CD4-positive, alpha-beta T cell treated with Interleukin-6 at 100 ng/mL for 8 hours (primary cell): Measurements from ENCODE around the gene FUZ.

Experiments used
- DNase-seq: peaks from one replicate; pipeline ENCODE4 v3.0.0-alpha.2; 2020; ENCODE audit warnings: mixed read lengths, low spot score

FUZ gene, protein sequence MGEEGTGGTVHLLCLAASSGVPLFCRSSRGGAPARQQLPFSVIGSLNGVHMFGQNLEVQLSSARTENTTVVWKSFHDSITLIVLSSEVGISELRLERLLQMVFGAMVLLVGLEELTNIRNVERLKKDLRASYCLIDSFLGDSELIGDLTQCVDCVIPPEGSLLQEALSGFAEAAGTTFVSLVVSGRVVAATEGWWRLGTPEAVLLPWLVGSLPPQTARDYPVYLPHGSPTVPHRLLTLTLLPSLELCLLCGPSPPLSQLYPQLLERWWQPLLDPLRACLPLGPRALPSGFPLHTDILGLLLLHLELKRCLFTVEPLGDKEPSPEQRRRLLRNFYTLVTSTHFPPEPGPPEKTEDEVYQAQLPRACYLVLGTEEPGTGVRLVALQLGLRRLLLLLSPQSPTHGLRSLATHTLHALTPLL

DNA sequence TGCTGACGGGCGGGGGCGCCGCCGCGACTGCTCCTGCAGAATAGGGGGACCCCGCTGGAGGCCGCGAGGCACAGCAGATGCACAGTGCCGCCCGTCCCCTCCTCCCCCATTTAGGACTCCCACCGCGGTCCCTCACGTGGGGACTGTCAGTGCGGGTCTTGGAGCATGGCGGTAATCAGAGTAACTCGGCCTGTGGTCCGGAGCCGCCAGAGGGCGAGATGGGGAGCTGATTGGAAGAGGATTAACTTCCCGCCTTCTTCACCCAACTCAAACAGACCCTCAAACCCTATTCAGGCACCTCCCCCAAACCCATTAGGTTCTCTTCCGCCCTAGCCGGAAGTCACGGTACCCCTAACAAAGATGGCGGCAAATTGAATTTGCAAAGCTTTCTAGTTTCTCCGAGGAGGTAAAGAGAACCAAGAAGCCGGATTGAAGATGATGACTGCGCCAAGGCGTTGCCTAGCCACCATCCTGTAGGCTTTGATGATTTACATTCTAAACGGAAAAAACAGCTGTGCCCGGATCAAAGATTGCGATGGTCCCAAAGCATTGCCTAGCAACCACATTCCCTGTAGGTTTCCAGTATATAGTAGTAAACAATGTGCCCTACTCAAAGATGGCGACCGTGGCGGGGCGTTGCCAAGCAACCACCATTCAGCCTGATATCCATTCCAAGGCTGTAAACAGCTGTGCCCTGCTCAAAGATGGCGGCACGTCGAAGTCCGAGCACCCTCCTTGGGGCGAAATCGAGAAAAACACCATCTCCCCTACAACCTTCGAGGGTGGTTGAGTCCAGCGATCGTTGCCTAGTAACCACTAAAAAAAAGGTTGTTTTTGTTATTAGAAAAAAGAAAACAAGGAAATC, at the start of gene FUZ:
Gene FUZ, minus strand, starts transcription at position 296 of the 865 bp plus-strand sequence. Its CDS starts 186 bp downstream, at position 110.
- DNase-seq, result peak; percentile 95

DNA sequence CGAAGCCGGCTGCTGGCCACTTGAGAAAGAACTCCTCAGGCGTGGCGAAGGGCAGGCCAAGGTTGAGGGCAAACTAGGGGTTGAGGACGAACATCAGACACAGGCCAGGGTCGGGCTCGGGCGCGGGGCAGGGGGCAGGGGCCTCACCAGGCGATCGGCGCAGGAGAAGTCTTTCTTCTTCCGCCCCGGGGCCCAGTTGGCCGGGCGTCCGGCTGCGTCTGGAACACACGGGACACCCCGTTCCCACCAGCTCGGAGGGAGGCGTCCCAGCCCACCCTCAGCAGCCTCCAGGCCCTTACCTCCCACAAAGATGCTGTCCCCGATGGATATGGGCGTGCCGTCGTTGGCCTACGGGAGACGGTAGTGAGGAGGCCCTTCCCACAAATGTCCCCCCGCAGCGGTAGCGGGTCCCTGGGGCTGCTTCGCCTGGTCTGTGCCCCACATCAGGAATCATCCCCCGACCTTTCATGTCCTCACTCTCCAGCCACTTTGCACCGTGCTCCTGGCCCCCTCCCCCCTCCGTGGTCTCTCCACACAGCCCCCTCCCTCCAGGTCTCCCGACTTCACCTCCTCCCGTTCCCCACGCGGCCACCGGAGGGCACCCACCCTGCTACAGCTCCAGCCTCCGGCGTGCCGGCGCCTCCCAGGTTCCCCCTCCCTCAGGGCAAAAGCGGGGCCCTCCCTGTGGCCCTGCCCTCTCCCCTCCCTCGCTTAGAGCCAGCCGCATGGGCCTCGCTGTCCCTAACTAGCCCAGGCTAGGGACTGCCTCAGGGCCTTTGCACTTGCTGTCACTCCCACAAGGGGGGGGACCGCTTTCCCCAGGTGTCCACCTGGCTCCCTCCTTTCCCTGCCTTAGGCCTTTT, 49.5 kb upstream of the FUZ start:
- no peak for DNase-seq

- no peak for DNase-seq
Measured at GRCh38 chr19:49861541-49862378, 48.7 kb upstream of the FUZ start.

- DNase-seq, result no peak
Measured at GRCh38 chr19:49861107-49861506, 48.0 kb upstream of the FUZ start.

GRCh38 chr19:49860336-49861102, 47.4 kb upstream of the FUZ start:
- no peak for DNase-seq

GRCh38 chr19:49859682-49860335, 46.7 kb upstream of the FUZ start:
- no peak for DNase-seq

DNA sequence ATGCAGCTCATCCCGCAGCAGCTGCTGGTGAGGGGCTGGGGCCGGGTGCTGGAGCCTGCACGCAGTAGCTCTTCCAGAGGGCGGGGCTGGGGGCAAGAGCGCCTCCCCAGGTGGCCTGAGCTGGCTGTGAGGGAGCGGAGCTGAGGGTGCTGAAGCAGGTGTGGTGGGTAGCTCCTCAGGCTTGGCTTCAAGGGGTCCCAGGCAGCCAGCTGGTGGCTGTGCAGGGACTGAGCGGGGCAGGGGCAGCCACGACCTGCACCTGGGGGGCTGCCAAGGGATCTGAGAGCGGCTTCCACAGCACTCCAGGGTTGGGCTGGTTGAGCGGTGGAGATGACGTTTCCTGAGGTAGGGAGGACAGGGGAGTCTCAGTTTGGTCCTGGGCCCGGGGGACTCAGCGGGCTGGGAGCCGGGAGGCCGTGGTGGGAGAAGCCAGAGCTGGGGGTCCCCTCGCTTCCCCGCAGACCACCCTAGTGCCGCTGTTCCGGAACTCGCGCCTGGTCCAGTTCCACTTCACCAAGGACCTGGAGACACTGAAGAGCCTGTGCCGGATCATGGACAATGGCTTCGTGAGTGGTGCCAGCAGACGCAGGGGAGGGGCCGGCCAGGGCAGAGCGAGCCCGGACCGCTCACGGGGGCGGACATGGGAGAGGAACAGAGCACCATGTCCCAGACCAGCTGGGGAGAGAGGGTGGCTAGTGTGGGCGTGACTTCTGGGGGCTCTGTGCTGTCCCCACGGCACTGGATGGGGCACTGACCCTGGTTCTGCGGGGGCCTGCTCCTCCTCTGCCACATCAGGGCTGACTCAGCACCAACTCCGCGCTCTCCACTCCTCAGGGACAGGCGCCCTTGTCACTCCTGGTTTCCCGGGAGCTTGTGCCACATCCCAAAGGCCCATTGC, 45.2 kb upstream of the FUZ start:
- no peak for DNase-seq

GRCh38 chr19:49857838-49858087, 44.7 kb upstream of the FUZ start:
- no peak for DNase-seq

GRCh38 chr19:49857061-49857837, 44.2 kb upstream of the FUZ start:
- no peak for DNase-seq

GRCh38 chr19:49856574-49857021, 43.5 kb upstream of the FUZ start:
- DNase-seq, result no peak

- no peak for DNase-seq
Measured at GRCh38 chr19:49855676-49856573, 42.8 kb upstream of the FUZ start.

- DNase-seq, result no peak
Measured at GRCh38 chr19:49855277-49855675, 42.2 kb upstream of the FUZ start.

DNA sequence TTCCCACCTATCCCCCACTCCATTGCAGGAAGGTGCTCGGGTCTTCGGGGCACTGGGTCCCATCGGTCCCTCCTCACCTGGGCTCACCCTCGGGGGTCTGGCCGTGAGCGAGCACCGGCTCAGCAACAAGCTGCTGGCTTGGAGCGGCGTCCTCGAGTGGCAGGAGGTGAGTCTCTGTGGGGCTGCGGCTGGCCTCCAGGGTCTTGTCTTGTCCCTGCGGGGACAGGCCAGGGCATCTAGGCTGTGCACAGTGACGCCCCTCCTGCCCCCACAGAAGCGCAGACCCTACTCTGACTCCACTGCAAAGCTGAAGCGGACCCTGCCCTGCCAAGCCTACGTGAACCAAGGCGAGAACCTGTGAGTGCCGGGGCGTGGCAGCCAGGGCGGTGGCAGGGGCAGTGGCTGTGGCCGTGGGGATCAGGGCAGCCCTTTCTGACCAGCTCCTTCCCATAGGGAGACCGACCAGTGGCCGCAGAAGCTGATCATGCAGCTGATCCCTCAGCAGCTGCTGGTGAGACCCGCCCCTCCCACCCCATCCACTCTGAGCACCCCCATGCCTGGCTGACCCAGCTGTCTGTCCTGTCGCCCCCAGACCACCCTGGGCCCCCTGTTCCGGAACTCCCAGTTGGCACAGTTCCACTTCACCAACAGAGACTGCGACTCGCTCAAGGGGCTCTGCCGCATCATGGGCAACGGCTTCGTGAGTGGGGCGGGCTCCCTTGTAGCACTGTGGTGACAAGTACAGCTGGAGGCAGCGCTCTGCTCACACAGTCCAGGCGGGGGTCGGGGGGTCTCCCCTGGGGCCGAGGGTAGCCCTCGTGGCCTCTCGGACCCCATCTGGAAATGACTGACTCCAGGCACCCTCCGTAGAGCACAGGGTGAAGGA, 41.5 kb upstream of the FUZ start:
- no peak for DNase-seq

DNA sequence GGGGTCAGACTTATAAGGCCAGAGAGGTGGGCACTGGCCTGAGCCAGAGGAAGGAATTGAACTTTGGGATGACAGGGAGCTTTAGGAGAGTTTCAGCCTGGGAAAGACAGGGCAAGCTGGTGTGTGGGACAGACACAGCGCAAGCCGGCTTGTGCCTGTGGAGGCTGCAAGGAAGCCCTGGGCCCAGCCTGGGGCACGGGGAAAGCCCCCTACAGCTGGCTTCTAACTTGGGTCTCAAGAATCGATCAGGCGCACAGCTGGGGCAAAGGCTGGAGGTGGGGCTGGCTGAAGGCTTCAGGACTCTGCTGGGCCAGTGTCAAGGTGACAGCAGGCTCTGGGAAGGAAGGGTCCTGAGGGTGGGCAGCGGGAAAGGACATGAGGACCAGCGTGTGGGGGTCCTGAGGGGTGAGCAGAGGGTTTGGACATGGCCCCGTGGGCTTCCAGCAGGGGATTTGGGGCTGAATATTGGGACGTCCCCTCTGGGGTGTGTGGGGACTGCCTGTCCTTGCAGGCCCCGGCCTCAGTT, 40.8 kb upstream of the FUZ start:
- no peak for DNase-seq

DNA sequence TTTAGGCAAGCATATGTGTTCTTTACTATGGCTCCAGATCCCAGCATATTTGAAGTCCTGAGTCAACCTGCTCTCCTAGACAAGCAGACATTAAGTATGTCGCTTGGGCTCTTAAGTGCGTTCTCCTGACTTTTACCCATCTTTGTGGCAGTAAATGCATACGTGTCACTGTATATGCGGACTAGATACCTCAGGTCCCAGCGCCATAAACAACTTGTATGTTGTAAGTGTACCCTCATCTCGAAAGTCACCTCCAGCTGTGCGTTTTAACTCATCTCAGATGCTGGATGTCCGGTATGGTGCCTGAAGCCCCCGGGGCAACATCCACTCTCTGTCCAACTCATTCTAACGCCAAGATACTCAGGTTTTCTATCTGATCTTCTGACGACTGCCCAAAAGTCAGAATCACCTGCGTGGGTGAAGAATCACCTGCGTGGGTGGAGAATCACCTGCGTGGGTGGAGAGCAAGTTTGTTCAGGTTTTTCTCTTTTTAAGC, 39.6 kb upstream of the FUZ start:
- no peak for DNase-seq
